GM21390 (cell line): ENCODE measurements around the gene BACE1-AS.
"Not testable (repeated sequence)": the region's sequence is repeated elsewhere in the genome, so short reads cannot be mapped to it uniquely, and the experiment has no call there.

Experiments
- ATAC-seq: cut with Tn5 transposase; IDR thresholded peaks from one replicate; pipeline ENCODE4 v1.9.1; 2021; ENCODE audit not compliant: unreplicated experiment

Gene BACE1-AS

DNA sequence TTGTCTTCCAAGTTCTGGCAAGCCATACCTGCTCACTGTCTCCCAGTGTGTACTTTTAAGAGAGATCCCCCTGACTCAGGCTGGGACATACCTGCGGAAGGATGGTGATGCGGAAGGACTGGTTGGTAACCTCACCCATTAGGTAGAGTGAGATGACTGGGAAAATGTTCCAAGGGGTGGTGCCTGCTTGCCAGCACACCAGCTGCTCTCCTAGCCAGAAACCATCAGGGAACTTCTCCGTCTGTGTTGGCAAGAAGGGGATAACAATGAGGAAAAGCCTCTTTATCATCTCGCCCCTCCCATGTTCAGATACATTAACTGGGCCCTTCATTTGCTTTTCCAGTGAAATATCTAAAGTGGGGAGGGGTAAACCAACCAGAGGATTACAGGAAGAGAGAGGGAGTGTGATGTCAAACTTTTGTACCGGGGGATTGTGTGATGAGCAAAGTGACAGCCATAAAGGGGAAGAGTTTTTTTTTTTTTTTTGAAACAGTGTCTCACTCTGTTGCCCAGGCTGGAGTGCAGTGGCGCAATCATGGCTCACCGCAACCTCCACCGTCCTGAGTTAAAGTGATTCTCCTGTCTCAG, at the start of gene BACE1-AS:
Gene BACE1-AS (plus strand): TSS at position 538 of the 588 bp plus-strand sequence.
- no peak for ATAC-seq

DNA sequence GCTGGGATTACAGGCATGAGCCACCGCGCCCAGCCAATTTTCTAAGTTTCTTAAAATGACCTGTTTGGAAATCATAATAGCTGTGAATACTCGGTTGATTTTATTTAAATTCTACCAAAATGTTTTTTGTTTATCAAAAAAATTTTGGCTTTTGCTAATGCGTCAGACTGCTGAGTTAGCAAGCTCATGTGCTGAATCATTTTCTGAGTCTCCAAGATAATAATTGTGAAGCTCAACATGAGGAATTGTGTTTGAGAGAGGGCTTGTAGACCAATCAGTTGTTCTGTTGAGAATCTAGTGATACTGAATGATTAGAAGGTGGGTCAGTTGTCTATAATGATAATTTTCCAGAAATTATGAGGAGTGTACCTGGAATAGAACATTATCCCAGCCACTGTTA, 42.8 kb upstream of the BACE1-AS start:
- no peak for ATAC-seq

DNA sequence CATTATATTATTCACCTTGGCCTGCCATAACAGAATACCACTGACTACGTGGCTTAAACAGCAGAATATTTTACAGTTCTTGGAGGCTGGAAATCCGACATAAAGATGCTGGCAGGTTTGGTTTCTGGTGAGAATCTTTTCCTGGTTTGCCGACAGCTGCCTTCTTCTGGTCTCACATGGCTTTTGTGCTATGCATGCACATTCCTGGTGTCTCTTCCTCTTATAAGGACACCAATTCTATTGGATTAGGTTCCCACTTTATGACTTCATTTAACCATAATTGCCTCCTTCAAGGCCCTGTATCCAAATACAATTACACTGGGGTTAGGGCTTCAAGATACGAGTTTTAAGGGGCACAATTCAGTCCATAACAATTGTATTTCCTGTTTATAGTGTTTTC, 41.6 kb upstream of the BACE1-AS start:
- no peak for ATAC-seq

DNA sequence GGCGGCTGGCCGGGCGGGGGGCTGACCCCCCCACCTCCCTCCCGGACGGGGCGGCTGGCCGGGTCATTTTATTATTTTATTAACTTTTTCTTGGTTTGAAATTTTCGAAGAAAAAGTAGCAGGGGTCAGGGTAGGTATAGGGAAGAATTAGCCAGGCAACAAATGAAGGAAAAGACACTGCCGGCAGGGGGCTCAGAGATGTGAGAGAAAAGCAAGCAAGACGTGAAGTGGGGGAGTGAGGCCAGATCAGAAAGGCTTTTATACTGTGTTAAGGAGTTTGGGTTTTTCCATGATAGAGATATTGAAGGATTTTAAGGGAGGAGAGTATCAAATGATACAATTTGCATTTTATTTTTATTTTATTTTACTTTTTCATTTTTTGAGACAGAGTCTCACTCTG, 39.6 kb upstream of the BACE1-AS start:
- no peak for ATAC-seq

DNA sequence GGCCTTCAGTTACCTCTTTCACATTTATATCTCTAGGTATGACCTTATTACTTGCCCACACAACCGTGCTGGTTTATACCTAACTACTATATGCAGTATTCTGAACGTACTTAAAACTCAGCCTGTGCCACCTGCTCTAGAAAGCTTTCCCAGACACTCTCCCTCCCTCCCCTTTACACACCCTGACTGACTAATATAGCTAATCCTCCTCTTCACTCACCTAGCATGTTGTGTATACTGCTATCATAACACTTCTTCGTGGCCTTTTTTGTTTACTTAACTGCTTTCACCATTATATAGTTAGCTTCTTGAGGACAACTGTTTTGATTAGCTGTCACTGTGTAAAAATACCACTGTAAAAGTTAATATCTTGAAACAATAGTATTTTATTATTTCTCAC, 35.2 kb upstream of the BACE1-AS start:
- no peak for ATAC-seq

DNA sequence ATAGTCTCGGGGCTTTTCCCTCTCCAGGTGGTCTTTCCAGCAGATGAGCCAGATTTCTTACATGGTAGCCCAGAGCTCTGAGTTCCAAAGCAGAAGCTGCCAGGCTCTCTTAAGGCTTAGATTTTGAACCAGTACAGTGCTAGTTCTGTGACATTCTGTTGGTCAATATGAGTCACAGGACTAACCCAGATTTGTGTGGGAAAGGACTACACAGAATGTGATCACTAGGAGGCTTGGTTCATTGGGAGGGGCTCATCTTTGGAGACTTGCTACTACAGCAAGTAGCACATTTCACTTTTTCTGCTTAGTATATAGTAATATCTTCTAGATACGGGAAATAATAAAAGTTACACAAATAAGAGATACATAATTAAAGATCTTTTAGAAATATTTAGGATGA, 34.6 kb upstream of the BACE1-AS start:
- ATAC-seq, result no peak

DNA sequence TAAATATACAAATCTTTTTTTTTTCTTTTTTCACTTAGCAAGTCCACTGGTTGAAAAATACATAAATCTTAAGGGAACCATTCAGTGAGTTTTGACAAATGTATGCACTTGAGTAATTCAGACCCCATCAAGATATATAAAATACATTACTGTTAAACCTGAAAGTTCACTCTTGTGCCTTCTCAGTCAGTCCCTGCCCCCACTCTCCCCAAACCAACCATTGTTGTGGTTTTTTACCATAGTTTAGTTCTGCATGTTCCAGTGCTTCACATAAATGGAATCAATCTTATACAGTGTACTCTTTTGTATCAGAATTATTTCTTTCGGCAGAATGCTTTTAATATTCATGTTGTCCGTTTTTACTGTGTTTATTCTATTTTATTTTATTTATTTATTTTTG, 32.6 kb upstream of the BACE1-AS start:
- ATAC-seq, result no peak

DNA sequence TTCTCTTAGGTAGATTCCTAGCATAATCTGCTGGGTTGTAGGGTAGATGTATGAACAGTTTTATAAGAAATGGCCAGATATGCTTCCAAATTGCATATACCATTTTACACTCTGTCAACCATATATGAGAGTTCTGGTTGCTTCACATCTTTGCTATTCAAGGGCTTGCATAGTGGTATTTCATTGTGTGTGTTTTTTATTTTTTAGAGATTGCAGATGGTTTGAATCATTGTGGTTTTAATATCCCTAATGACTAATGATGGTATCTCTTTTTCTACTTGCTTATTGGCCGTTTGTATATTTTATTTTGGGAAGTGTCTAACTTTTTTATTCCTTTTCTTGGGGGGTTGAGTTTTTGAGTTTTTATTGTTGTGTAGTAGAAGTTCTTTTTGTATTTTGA, 31.7 kb upstream of the BACE1-AS start:
- ATAC-seq, result no peak

DNA sequence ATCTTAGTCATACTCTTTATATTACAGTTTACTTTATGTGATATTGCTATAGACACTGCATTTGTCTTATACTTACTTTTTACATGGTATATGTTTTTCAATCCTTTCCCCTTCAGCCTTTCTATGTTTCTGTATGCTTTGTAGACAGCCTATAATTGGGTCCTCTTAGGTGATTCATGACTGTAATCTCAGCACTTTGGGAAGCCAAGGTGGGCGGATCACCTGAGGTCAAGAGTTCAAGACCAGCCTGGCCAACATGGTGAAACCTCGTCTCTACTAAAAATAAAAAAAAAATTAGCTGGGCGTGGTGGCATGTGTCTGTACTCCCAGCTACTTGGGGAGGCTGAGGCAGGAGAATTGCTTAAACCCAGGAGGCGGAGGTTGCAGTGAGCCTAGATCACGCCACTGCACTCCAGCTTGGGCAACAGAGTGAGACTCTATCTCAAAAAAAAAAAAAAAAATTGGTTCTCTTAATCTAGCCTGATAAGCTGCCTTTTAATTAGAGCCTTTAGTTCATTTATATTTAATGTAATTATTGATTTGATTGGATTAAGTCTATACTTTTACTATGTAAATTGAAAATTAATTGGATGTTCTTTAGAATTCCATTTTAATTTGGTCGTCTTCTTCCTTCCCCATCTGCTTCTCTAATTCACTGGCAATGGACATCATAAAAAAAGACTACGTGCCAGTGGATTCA, 26.4 kb upstream of the BACE1-AS start:
- not testable (repeated sequence) for ATAC-seq

DNA sequence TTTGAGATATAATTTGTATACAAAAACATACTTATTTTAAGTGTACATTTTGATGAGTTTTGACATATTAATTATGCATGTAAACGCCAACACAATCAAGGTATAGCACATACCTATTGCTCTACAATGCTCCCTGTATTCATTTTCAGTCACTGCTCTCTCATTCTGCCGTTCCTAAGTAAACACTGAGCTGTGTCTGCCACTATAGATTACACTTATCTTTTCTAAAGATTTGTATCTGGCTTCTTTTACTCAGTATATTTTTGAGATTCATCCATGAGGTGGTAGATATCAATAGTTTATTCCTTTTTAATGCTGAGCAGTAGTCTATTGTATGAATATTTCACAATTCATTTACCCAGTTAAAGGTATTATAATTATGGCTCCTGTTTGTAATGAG, 25.4 kb upstream of the BACE1-AS start:
- ATAC-seq, result no peak

DNA sequence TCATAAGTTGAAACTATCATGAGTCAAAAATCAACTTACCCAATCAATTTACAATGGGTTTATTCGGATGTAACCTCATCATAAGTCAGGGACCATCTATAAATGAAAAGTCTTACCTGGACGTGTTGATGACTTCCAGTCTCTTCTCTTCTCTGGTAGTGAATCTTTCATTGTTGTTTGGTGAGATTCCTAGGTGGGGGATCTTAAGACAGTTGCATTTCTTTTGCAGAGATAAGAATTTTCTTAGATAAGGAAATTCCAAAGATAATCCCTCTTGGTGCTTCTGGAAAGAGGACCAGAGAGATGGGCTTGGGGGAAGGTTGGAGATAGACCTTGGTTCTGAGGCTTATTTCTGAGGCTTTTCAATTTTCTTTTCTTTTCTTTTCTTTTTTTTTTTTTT, 21.3 kb upstream of the BACE1-AS start:
- ATAC-seq, result no peak

DNA sequence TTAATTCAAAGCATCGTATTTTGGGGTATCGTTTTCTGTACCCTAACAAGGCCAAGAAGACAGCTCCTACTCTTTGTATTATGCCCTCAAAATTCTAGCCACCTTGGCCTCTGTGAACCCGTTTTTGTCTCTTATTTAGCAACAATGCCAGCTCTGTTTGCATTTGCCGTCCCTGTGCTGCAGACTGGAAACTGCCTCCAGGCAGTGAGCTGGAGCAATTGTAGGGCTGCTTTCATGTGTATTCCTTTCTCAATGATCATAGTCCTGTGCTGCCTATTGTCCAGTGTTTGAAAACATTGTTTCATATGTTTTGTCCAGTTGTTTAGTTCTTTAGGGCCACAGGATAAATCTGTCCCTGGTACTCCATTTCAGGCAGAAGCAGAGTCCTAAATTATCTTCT, 19.9 kb upstream of the BACE1-AS start:
- ATAC-seq, result no peak

DNA sequence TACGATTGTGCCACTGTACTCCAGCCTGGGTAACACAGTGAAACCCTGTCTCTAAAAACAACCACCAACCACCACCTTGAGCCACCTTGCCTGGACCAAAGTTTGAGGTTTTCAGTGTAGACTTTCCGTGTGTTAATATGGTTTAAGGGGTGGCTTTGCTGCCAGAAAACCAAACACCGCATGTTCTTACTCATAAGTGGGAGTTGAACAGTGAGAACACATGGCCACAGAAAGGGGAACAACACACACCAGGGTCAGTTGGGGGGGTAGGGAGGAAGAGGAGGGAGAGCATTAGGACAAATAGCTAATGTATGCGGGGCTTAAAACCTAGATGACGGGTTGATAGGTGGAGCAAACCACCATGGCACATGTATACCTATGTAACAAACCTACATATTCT, 19.0 kb upstream of the BACE1-AS start:
- not testable (repeated sequence) for ATAC-seq

DNA sequence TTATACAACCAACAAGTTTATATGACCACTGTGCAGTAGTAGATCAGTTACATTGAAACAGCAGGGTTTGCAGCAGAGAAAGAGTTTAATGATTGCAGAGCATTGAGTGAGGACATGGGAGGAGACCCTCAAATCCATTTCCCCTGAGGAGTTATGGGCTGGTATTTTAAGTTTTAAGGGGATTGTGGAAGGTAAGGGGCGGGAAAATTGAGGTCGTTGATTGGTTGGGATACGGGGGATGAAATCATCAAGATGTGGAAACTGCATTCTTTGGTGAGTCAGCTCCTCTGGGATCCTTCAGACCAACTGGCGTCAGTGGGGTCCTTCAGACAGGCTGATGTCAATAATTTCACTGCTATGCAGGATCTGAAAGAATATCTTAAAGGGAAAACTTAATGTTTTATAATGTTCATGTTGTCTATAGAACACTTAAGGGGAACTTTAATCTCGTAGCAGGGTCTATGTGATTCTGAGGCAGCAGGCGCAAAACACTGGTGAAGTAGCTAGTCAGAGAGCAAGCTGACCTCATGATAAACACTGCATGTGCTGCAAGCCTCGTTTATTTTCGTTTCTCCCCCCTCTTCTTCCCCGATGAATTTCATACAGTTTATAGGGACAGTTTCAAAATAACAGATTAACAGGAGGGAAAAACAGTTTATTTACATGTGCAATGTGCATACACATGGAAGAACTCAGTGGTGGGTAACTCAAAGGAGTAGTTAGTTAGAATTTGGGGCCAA, 17.4 kb upstream of the BACE1-AS start:
- no peak for ATAC-seq

DNA sequence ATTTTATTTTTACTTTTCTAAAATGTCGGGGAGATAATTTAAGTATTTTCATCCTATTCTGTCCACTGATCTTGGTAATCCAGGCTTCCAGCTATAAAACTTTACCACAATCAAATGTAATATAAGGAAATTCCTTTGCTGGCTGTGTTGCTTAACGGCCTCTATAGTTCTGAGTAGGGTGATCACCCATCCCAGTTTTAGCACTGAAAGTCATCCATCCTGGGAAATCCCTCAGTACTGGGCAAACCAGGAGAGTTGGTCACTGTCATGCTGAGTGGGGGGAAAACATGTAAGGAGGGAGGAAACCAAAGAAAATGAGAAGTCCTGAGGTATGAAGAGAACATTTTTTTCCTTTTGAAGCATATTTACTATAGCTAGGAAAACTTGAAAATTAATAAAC, 12.8 kb upstream of the BACE1-AS start:
- ATAC-seq, result no peak

DNA sequence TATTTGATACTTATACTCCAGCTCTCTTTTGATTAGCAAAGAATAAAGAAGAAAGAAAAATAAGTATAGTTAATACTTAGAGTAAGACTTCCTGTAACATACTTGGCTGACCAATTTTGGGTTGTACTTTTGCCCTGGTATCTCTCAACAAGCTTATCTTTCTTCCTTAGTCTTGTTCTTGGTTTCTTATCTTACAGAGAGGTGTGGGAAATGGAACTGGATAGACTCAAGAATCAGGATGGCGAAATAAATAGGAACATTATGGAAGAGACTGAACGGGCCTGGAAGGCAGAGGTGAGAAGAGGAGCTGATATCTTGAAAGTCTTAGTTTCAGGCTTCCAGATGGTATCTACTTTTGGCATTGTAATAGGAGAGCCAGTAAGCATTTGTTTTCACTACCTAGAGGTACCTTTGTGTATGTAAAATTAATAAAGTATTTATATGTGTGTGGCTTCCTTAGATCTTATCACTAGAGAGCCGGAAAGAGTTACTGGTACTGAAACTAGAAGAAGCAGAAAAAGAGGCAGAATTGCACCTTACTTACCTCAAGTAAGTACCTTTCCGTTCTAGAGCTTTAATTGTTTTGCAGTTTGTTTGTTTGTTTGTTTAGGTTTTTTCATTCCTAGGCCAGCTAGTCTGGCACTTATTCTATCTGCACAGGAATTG, 11.3 kb upstream of the BACE1-AS start:
- ATAC-seq, result no peak

DNA sequence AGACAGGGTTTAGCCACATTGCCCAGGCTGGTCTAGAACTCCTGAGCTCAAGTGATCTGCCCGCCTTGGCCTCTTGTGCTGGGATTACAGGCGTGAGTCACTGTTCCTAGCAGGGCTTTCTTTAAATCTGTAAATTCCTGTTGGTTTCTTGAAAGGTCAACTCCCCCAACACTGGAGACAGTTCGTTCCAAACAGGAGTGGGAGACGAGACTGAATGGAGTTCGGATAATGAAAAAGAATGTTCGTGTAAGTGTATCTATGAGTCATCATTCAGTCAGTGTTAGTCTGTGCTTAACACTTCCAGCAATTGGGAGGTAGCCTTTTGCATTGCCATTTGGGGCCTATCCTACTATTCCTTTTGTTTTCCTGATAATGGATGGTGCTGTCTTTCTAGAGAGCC, 10.0 kb upstream of the BACE1-AS start:
- no peak for ATAC-seq

DNA sequence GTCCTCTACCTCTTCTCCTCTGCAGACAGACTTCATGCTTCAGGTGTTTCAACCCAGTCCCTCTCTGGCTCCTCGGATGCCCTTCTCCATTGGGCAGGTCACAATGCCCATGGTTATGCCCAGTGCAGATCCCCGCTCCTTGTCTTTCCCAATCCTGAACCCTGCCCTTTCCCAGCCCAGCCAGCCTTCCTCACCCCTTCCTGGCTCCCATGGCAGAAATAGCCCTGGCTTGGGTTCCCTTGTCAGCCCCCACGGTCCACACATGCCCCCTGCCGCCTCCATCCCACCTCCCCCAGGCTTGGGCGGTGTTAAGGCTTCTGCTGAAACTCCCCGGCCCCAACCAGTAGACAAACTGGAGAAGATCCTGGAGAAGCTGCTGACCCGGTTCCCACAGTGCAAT, 9.3 kb upstream of the BACE1-AS start:
- no peak for ATAC-seq

DNA sequence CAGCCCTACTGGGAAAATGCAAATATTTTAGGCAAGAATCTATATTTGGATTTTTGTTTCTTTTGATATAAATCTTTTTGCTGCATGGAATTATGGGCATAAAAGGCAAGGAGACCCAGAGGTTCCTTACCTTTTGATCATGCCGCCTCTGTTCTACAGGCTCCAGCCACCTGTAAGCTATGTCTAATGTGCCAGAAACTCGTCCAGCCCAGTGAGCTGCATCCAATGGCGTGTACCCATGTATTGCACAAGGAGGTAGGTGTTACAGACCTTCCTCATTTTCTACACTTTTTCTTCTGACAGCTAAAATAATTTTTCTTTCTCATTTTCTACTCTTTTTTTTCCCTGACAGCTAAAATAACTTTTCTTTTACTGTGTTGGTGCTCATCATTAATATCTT, 8.2 kb upstream of the BACE1-AS start:
- ATAC-seq, result no peak

DNA sequence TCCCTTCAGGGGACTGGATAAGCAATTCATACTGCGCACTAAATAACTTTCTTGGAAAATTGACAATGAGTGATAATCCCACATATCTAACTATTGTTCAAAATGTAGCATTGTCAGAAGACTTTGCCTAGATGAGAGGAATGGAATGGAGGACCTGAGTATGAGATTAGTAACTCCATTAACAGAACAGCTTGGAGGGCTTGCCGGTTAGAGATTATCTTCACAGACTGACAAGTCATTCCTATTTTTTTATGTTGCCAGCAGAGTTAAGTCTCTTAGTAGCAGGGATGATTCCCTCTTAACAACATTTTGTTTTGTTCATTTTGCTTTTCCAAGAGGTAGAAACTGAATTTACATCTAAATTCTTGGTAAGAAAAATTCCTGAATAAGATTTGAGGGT, 7.1 kb upstream of the BACE1-AS start:
- no peak for ATAC-seq

DNA sequence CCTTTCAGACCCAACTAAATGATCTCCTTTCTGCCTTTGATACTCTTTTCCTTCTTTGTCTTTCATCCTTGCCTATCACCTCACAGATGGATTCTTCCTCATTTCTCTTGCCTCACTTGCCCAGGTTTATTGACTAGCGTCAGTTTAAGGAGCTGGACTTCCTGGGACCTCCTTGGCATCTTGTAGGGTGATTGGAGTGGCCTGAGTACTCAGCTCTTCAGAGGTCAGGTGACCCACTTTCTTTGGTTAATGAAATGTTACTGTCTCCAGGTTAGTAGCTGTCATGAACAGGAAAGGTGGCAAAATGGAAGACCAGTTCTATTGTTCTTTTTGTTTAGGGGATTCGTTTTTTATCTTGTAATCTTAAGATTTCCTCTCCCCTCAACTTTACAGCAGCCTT, 4.6 kb upstream of the BACE1-AS start:
- no peak for ATAC-seq

DNA sequence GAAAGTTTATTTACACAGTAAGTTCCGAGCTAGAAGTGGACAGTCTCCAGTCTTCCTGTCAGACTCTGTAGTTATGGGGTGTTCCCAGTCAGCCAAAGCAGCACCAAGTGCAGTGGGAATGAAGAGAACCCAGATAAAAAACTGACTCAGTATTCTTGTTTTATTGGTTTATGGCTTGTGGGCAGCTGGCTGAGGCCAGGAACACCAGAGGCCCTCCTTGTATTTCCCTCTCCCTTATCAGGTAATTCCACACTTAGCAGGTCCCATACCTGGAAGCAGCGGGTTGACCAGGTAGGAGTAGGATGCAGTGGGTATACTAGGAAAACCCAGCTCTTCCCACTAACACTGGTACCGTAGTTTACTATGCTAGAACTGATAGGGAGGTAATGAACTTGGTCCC, 3.5 kb upstream of the BACE1-AS start:
- no peak for ATAC-seq
